GM18502 (cell line): ENCODE data around the gene PCGF3.
"Not testable (repeated sequence)": the region's sequence is repeated elsewhere in the genome, so short reads cannot be mapped to it uniquely, and the experiment has no call there.

Experiments
- ATAC-seq: cut with Tn5 transposase; IDR thresholded peaks from one replicate; pipeline ENCODE4 v1.9.1; 2021; ENCODE audit warnings: mild to moderate bottlenecking; ENCODE audit not compliant: unreplicated experiment, poor library complexity

Gene PCGF3

GRCh38 chr4:789571-790465, 84.2 kb downstream of the PCGF3 start:
- no peak for ATAC-seq

- ATAC-seq, result no peak
Measured at GRCh38 chr4:790466-790820, 84.8 kb downstream of the PCGF3 start.

GRCh38 chr4:791252-791897, 85.7 kb downstream of the PCGF3 start:
- ATAC-seq, result no peak

- ATAC-seq, result no peak
Measured at GRCh38 chr4:791898-792625, 86.4 kb downstream of the PCGF3 start.

- no peak for ATAC-seq
Measured at GRCh38 chr4:792626-793092, 87.0 kb downstream of the PCGF3 start.

GRCh38 chr4:793093-793861, 87.6 kb downstream of the PCGF3 start:
- no peak for ATAC-seq

- peak; percentile 42 for ATAC-seq
Measured at GRCh38 chr4:793941-794621, 88.4 kb downstream of the PCGF3 start.

GRCh38 chr4:794900-795725, 89.5 kb downstream of the PCGF3 start:
- no peak for ATAC-seq

- ATAC-seq, result no peak
Measured at GRCh38 chr4:795726-796119, 90.1 kb downstream of the PCGF3 start.

- no peak for ATAC-seq
Measured at GRCh38 chr4:796206-796605, 90.6 kb downstream of the PCGF3 start.

GRCh38 chr4:797066-797465, 91.4 kb downstream of the PCGF3 start:
- ATAC-seq, result no peak

GRCh38 chr4:801436-802124, 95.9 kb downstream of the PCGF3 start:
- no peak for ATAC-seq

GRCh38 chr4:803884-804283, 98.3 kb downstream of the PCGF3 start:
- ATAC-seq, result no peak

- ATAC-seq, result no peak
Measured at GRCh38 chr4:804804-805203, 99.2 kb downstream of the PCGF3 start.

GRCh38 chr4:806979-807378, 101.3 kb downstream of the PCGF3 start:
- ATAC-seq, result not testable (repeated sequence)

GRCh38 chr4:807792-808191, 102.2 kb downstream of the PCGF3 start:
- no peak for ATAC-seq

GRCh38 chr4:808860-809570, 103.4 kb downstream of the PCGF3 start:
- ATAC-seq, result no peak

- ATAC-seq, result no peak
Measured at GRCh38 chr4:813900-814299, 108.3 kb downstream of the PCGF3 start.
